ENCODE results near the gene KDM4C.

DNA sequence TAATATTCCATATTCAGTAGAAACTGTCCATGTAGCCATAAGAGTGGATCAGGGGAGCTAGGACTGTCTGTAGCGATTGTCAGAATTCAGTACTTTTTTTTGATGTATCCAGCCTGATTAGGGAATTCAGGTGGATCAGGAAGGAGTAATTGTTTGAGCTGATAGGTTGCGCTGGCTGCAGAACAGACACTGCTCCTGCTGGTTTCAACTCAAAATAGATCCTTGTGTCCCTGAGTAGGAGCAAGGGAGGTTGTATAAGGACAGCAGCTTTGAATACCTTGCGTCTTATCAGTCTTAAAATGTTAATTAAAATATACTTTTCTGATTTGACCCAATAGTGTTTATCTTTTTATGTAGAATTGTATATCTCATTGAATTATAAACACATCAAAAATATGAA, 229.6 kb downstream of the KDM4C start:
- TF ChIP-seq CTCF (conservative IDR thresholded peaks at IDR 0.05; ENCODE audit: low read length) (no peak), EZH2phosphoT487 (IDR thresholded peaks at IDR 0.05; ENCODE audit: borderline replicate concordance, low read depth, low read length) (no peak)
